HepG2 (cell line): Measurements from ENCODE around the gene RBBP6. TPM values are rescaled to one million over a fixed set of nuclear protein-coding genes. Genes with fewer than 3 reads are reported as not detected.
A peak's percentile ranks its signal among the peaks of the same experiment; 100 is the strongest.

ENCODE experiments used
- ATAC-seq: fragments of 200-7000 bp; cut with Tn5 transposase; 3 replicates; pipeline ENCODE4 v1.9.1; 2020; ENCODE audit warnings: mild to moderate bottlenecking, moderate library complexity
- BruUV-seq: library from RNA; stranded (reverse); fragments of 400-500 nt; replicated peaks from 2 replicates; lab custom pipeline; 2021; lab: Mats Ljungman, UMichigan
- CTCF ChIA-PET: fragments of 300-600 bp; formaldehyde crosslinking; extraction: SDS; loops from one replicate; lab custom pipeline; 2021; ENCODE audit warnings: low total read pairs, inconsistent platforms, low intra/inter-chr PET ratio; lab: Yijun Ruan, JAX
- POLR2A ChIA-PET: fragments of 350-600 bp; sonication (Branson Sonifier 250); formaldehyde crosslinking; loops from one replicate; lab custom pipeline; 2020; ENCODE audit warnings: antibody characterized with exemption, inconsistent platforms; lab: Yijun Ruan, JAX
- DNase-seq: peaks from one replicate; pipeline ENCODE4 v3.0.0-alpha.2; 2015; ENCODE audit warnings: low spot score
- FAIRE-seq: peaks from 3 replicates; lab custom pipeline; 2011; peaks lifted over from hg19 to GRCh38; lab: Jason Lieb, UNC
- H2AFZ ChIP-seq: one replicate; pipeline ENCODE4 v1.6.1; 2011; ENCODE audit warnings: low read length, inconsistent platforms
- H3K27ac ChIP-seq: fragments of 300-600 bp; 3 replicates; pipeline ENCODE4 v1.8.0; 2011; ENCODE audit warnings: mixed run types, mild to moderate bottlenecking, mixed read lengths, low read length, inconsistent platforms; ENCODE audit not compliant: insufficient read depth; ENCODE audit errors: extremely low read length
- H3K27me3 ChIP-seq, 2 experiments: fragments of 200-600 bp in 1 of 2; 2 replicates in 1 of 2; 3 replicates in 1 of 2; pipeline versions ENCODE4 v1.6.0 to v1.8.0; 2011; ENCODE audit warnings: low read length in 2 of 2, mild to moderate bottlenecking in 2 of 2, moderate library complexity in 2 of 2, inconsistent platforms in 1 of 2; ENCODE audit not compliant: insufficient read depth in 2 of 2, control insufficient read depth in 1 of 2
- H3K36me3 ChIP-seq, 2 experiments: fragments of 200-600 bp in 1 of 2; replicated peaks in 1 of 2; 2 replicates in 1 of 2; 3 replicates in 1 of 2; pipeline versions ENCODE4 v1.5.1 to v1.8.0; 2011; ENCODE audit warnings: low read length in 2 of 2, inconsistent platforms in 1 of 2; ENCODE audit not compliant: insufficient read depth in 2 of 2, control insufficient read depth in 1 of 2
- H3K4me1 ChIP-seq: 2 replicates; pipeline ENCODE4 v1.5.1; 2012; ENCODE audit warnings: low read length, inconsistent platforms; ENCODE audit not compliant: insufficient read depth
- H3K4me2 ChIP-seq: 2 replicates; pipeline ENCODE4 v1.6.0; 2011; ENCODE audit warnings: low read depth, low read length, inconsistent platforms
- H3K4me3 ChIP-seq, 3 experiments: fragments of 200-600 bp in 1 of 3; sonication (generic), shearing (Covaris generic) in 1 of 3; replicated peaks in 1 of 3; 2 replicates each; pipeline ENCODE4 v1.5.1; 2011 to 2016; ENCODE audit warnings: low read length in 3 of 3, inconsistent platforms in 2 of 3, low read depth in 2 of 3, mild to moderate bottlenecking in 2 of 3, control low read depth in 1 of 3, mixed read lengths in 1 of 3; ENCODE audit not compliant: insufficient read depth in 1 of 3
- H3K79me2 ChIP-seq: one replicate; pipeline ENCODE4 v1.6.1; 2011; ENCODE audit warnings: low read length, inconsistent platforms; ENCODE audit not compliant: insufficient read depth
- H3K9ac ChIP-seq: 2 replicates; pipeline ENCODE4 v1.6.0; 2011; ENCODE audit warnings: mild to moderate bottlenecking, low read depth, low read length, inconsistent platforms; ENCODE audit not compliant: insufficient read depth
- H3K9me3 ChIP-seq: 2 replicates; pipeline ENCODE4 v1.5.1; 2012; ENCODE audit warnings: mild to moderate bottlenecking, low read length
- H4K20me1 ChIP-seq: 2 replicates; pipeline ENCODE4 v1.6.0; 2011; ENCODE audit warnings: inconsistent platforms, mild to moderate bottlenecking, low read length, moderate library complexity; ENCODE audit not compliant: insufficient read depth
- IRF9 ChIP-seq: sonication (generic); formaldehyde crosslinking; IDR thresholded peaks from 2 replicates; pipeline ENCODE4 v1.8.0; 2022; ENCODE audit warnings: missing genetic modification reagents, mild to moderate bottlenecking, borderline replicate concordance
- NFE2 ChIP-seq: sonication (generic); formaldehyde crosslinking; IDR thresholded peaks from 2 replicates; pipeline ENCODE4 v1.4.0; 2020; ENCODE audit warnings: missing genetic modification reagents
- TERF1 ChIP-seq: sonication (generic); formaldehyde crosslinking; IDR thresholded peaks from 2 replicates; pipeline ENCODE4 v1.8.0; 2022; ENCODE audit warnings: mild to moderate bottlenecking, missing genetic modification reagents, moderate library complexity
- ZBTB1 ChIP-seq: sonication (generic); formaldehyde crosslinking; IDR thresholded peaks from 2 replicates; pipeline ENCODE4 v1.4.0; 2020; ENCODE audit warnings: missing genetic modification reagents, borderline replicate concordance
- WGBS: methylation state at CpG from one replicate; pipeline ENCODE4 v1.1.6; 2017; ENCODE audit warnings: low lambda C conversion rate; 5-methylcytosine and 5-hydroxymethylcytosine counted together
- in situ Hi-C: cut with HindIII; loops from 2 replicates; pipeline ENCODE4 v1.10.0; 2017; ENCODE audit warnings: low pct_unique_long_range_greater_than_20kb; ENCODE audit not compliant: extremely low pct_ligation_motif_present
- intact Hi-C: fragments of 100-400 bp; cut with micrococcal nuclease; formaldehyde crosslinking; loops from one replicate; pipeline ENCODE4 v1.10.0; 2022; ENCODE audit not compliant: unreplicated experiment
- polyA plus RNA-seq, 8 experiments: library from polyadenylated mRNA; depleted of rRNA in 3 of 8; stranded (reverse) in 7 of 8; unstranded in 1 of 8; fragments of >200 nt; fragmentation: Illumina TruSeq in 4 of 8; extraction: Trizol in 4 of 8; gene quantifications; 2 replicates each; pipeline versions ENCODE4 v1.2.1 to v1.2.3, GENCODE V29; 2011 to 2016; ENCODE audit warnings: low read depth in 4 of 8, missing spikeins in 1 of 8, mixed read lengths in 1 of 8; ENCODE audit not compliant: insufficient read depth in 1 of 8
- total RNA-seq, 5 experiments: library from RNA; depleted of rRNA; stranded (reverse); fragments of >200 nt; fragmentation: Illumina TruSeq; extraction: Trizol; gene quantifications; 2 replicates each; pipeline ENCODE4 v1.2.3, GENCODE V29; 2016; ENCODE audit warnings: low read depth in 1 of 5

Gene RBBP6
- total and polyA plus RNA-seq, 2 of the 13 experiments (the other 11 are each of a cell fraction or from before 2014, with no cell fraction given) = 37.1 to 70.9 TPM

GRCh38 chr16:24522751-24523150, 16.6 kb upstream of the RBBP6 start (continued):
- TF ChIP-seq TERF1 = no peak

- in situ Hi-C loops = loop anchor here (10.0 kb wide), 1 partner anchor 161 kb away; no protein-coding TSS in a partner anchor
- POLR2A ChIA-PET = no interaction called here
- H3K79me2 ChIP-seq = no peaks in the 10 kb centered on the region
Measured at GRCh38 chr16:24523569-24523968, 15.8 kb upstream of the RBBP6 start.

More at GRCh38 chr16:24523569-24523968, 15.8 kb upstream of the RBBP6 start:
- Histone ChIP-seq H3K27ac (no peak overlapping the region), H2AFZ (no peak overlapping the region), H3K36me3 (no peaks in the 10 kb centered on the region), H3K27me3 (peaks cover 0 to 8% of the 10 kb centered on the region in 2 experiments; a peak in 3 of 5 replicates)
- no TSS peak for BruUV-seq
- ATAC-seq = peak; percentile 80
- TF ChIP-seq NFE2 (CRISPR knock-in tag) = no peak
- no peak for TF ChIP-seq ZBTB1 (CRISPR knock-in tag)
- TF ChIP-seq IRF9 (CRISPR knock-in tag) = no peak
- TF ChIP-seq, all 625 proteins: peak for 0
- DNase-seq = no peak
- Histone ChIP-seq H3K4me1 (peaks cover 33% of the 10 kb centered on the region), H3K4me2 (peak overlapping the region; percentile 48; the same call in 1 of the 2 replicates), H3K9ac (no peak overlapping the region), H4K20me1 (no peaks in the 10 kb centered on the region), H3K9me3 (no peaks in the 10 kb centered on the region), H3K4me3 (no peak overlapping the region)
- WGBS = 9% methylated on average over 8 of the region's 8 CpGs
- CTCF ChIA-PET = no interaction called here
- intact Hi-C loops = no loop called here
- FAIRE-seq = no peak
